Measurements from ENCODE around the gene MMP23B. TPM values are rescaled to one million over a fixed set of nuclear protein-coding genes. Genes with fewer than 3 reads are reported as not detected.

MMP23B gene
- total and polyA plus RNA-seq, 2 of the 8 experiments (the other 6 are each of a cell fraction or from before 2014, with no cell fraction given), result 9.2 to 14.6 TPM

GRCh38 chr1:1603671-1604373 lies 28.2 kb upstream of the MMP23B start (continued):
- no peak for TF ChIP-seq SIRT6 (IDR thresholded peaks at IDR 0.05; ENCODE audit: low read length)
- TF ChIP-seq HDAC6 (IDR thresholded peaks at IDR 0.05; ENCODE audit: low read depth, low read length), result no peak
- TF ChIP-seq ZNF274 (IDR thresholded peaks at IDR 0.05; ENCODE audit: borderline replicate concordance, extremely low read depth, low read length), result no peak
- TF ChIP-seq TAF1 (IDR thresholded peaks at IDR 0.05; ENCODE audit: low read depth, low read length), result no peak
- TF ChIP-seq BRCA1 (IDR thresholded peaks at IDR 0.05; ENCODE audit: low read depth, low read length), result no peak
- no peak for TF ChIP-seq TBP (IDR thresholded peaks at IDR 0.05; ENCODE audit: low read depth, low read length)
- no peak for TF ChIP-seq TAF7 (optimal IDR thresholded peaks at IDR 0.05; ENCODE audit: borderline replicate concordance, low read depth, low read length)
- no peak for TF ChIP-seq SP4 (IDR thresholded peaks at IDR 0.05; ENCODE audit: low read length)
- TF ChIP-seq RXRA (IDR thresholded peaks at IDR 0.05; ENCODE audit: insufficient read depth, low read depth, low read length), result no peak
- TF ChIP-seq HDAC2 (IDR thresholded peaks at IDR 0.05; ENCODE audit: borderline replicate concordance in 1 of 2, low read depth in 2 of 2, low read length in 2 of 2), result no peak
- TF ChIP-seq CTBP2 (IDR thresholded peaks at IDR 0.05; ENCODE audit: borderline replicate concordance, insufficient read depth, insufficient read length, low read length), result no peak
- no peak for TF ChIP-seq RAD21 (IDR thresholded peaks at IDR 0.05 in 1 of 2, conservative IDR thresholded peaks at IDR 0.05 in 1 of 2; ENCODE audit: low read depth in 2 of 2, low read length in 2 of 2)
- no peak for TF ChIP-seq TCF12 (IDR thresholded peaks at IDR 0.05; ENCODE audit: low read depth, low read length)
